DMS 273 (cell line): ENCODE measurements around the gene ZNG1F.
"Not testable (repeated sequence)": the region's sequence is repeated elsewhere in the genome, so short reads cannot be mapped to it uniquely, and the experiment has no call there.

Experiments
- DNase-seq: peaks from one replicate; lab custom pipeline; 2025; ENCODE audit not compliant: unreplicated experiment; lab: John Stamatoyannopoulos, UW

The ZNG1F gene

DNA sequence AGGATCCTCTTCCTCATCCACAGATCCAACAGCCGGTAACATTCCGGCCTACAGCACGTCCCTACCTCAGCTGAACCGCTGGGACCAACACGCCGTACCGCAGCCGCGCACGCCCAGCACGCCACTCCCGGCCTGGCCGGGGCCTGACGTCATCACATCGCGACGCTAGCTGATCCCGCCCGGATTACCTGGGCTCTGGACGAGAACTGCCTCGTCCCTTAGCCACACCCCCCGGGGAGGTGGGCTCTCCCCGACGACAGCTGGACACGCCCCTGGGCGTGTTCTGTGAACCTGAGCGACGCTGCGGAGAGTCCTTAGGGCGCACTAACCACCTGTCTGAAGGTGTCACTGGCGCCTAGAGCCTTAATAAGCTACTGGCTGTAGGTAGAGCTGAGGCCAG is at the start of gene ZNG1F:
TSS of gene ZNG1F (minus strand) at position 101 of the 400 bp plus-strand sequence. CDS start at position 42, 59 bp downstream.
- DNase-seq, result not testable (repeated sequence)

DNA sequence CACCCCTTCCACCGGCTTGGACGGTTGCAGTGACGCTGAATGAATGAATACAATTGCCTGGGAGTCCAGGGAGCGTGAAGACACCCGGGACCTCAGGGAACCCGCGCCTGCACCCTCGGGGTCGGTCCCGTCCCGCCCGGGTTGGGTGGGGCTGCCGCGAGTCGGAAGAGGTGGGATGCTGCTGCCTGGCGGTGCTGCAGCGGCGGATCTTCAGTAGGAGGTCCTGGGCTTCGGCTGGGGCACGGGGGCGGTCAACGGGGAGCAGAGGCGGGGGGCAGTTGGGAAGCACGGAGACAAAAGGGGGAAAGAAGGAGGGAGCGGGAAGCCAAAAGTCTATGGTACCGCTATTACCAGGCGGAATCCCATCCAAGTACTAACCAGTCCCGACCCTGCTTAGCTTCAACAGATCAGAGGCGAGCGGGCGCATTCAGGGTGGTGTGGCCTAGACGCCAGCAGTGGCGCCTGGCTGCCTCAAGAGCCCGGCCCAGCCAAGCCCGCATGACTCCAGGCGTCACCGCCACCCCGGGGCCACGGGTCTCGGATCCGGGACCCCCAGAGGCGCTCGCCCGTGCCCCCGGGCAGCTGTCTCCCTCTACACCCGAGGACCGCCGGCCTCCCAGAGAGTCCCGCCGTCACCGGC is 48.1 kb upstream of the ZNG1F start:
- not testable (repeated sequence) for DNase-seq

GRCh38 chr9:41236486-41237109 is 47.5 kb upstream of the ZNG1F start:
- DNase-seq, result not testable (repeated sequence)

DNA sequence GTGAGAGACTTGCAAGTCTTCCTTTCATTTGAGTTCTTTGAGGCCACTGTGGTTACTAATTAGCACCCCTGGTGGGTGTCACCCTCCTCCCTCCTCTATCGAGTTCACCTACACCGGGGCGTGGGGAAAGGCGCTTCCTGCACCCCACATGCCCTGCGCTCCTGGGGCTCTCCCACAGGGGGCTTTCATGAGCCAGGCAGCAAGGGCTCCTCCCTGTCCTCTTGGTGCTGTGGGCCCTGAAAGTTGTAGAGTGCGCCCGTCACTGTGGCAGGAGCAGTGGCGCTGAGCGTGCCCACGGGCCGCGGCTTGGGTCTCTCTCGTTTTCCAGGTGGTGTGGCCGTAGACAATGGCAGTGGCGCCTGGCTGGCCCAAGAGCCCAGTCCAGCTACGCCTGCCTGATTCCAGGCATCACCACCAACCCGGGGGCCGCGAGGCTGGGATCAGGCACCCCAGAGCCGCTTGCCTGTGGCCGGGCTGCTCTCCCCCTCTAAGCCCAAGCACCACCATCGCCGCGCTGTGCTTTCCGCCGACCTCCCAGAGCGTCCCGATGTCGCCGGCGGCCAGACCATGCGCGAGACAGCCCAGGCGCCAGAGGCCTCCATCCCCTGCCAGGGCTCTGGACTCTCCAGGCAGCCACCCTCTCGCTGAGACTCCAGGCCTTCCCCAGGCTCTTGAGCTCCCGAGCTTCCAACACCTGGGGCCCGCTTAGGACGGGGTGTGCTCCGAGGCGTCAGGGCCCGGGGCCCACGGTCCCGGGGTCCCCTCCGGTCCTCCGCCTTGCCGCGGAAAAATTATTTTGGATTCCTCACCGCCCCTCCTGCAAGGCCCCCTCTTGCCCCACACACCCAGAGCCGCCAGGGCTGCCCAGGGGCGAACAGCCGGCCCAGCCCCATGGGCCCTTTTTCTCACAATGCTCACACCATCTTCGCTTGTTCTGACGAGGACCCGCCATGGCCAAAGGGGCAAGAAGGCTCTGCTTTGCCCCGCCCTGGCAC is 46.0 kb upstream of the ZNG1F start:
- DNase-seq, result not testable (repeated sequence)

DNA sequence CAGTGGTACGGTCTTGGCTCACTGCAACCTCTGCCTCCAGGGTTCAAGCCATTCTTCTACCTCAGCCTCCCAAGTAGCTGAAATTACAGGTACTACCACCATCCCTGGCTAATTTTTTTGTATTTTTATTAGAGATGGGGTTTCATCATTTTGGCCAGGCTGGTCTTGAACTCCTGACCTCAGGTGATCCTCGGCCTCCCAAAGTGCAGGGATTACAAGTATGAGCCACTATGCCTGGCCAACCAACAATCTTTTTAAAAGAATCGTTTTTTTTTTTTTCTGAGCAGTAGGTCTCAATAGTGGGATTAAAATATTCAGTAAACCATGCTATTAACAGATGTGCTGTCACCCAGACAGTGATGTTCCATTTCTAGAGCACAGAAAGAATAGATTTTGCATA is 45.1 kb upstream of the ZNG1F start:
- not testable (repeated sequence) for DNase-seq

DNA sequence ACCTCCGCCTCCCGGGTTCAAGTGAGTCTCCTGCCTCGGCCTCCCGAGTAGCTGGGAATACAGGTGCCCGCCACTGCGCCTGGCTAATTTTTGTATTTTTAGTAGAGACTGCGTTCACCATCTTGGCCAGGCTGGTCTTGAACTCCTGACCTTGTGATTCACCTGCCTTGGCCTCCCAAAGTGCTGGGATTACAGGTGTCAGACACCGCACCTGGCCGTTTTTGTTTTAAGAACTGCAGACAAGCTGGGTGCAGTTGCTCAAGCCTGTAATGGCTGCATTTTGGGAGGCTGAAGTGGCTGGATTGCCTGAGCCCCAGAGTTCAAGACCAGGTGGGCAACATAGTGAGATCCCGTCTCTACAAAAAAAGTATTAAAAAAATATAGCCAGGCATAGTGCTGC is 43.2 kb upstream of the ZNG1F start:
- not testable (repeated sequence) for DNase-seq

DNA sequence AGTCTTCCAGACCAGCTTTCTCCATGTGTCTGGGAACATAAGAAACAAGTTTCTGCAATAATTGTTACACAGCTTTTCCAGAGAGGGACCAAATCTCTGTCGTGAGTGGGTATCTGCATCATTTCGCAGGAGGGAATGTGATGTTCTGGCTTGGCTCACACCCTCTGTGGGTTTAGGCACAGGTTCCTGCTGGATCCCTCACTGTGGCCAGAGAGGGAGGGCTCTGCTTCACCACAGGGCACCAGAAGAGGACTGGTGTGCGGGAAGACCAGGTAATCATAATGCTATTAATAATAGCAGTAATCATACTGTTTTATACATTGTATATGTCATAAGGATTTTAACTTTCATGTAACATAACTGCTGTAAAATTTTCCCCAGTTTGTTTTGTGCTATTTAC is 41.3 kb upstream of the ZNG1F start:
- not testable (repeated sequence) for DNase-seq

DNA sequence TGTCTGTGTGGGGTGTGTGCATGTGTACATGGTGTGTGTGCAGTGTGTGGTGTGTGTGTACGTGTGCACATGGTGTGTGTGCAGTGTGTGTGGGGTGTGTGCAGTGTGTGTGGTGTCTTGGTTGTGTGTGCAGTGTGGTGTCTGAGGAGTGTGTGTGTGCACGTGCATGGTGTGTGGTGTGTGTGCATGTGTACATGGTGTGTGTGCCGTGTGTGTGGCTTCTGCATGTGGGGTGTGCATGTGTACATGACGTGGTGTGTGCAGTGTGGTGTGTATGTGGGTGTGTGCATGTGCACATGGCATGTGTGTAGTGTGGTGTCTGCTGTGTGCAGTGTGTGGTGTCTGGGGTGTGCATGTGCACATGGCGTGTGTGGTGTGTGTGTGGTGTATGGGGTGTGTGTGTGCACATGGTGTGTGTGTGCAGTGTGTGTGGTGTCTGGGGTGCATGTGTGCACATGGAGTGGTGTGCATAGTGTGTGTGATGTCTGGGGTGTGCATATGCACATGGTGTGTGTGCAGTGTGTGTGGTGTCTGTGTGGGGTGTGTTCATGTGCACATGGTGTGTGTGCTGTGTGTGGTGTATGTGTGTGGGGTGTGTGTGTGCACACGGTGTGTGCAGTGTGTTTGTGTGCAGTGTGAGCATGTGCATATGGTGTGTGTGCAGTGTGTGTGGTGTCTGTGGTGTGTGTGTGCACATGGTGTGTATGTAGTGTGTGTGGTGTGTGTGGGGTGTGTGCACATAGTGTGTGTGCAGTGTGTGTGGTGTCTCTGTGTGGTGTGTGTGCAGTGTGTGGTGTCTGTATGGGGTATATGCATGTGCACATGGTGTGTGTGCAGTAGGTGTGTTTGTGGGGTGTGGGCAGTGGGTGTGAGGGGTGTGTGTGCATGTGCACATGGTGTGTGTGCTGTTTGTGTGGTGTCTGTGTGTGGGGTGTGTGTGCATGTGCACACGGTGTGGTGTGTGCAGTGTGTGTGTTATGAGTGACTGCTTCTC is 40.6 kb upstream of the ZNG1F start:
- DNase-seq, result no peak

DNA sequence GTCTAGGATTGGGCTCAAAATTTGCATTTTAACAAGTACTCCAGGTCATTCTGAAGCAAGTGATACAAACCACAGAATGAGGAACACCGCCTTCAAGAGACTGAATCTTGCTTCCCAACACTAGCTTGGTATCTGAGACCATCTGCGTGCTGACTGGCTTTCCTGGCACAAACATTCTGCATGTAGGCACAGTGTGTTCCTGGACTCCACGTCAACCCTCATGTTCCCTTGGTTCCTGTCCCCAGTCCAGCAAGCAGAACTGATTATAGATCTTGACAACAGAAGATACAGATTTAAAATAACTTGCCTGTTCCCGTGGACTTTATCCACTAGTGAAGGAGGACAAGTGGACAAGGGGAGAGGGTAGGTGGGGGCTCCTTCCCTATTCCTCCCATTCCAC is 30.7 kb upstream of the ZNG1F start:
- not testable (repeated sequence) for DNase-seq

DNA sequence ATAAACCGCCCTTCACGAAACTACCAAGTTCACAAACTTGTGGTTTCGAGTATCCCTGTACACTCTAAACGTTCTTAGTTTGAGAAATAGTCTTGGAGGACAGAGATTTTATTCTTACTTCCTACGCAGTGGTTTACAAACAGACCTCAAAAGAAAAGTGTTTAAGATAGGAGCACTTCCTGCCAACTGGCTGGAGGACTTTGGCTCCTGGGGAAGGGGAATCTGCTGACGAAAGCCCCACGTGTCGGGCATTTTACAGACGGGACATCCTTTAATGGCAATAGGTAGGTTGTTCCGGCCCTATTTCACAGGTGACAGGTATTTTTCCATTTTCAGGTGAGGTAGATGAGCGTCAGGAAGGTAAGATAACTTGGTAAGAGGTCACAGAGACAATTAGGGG is 678 bp downstream of the ZNG1F start:
- not testable (repeated sequence) for DNase-seq

DNA sequence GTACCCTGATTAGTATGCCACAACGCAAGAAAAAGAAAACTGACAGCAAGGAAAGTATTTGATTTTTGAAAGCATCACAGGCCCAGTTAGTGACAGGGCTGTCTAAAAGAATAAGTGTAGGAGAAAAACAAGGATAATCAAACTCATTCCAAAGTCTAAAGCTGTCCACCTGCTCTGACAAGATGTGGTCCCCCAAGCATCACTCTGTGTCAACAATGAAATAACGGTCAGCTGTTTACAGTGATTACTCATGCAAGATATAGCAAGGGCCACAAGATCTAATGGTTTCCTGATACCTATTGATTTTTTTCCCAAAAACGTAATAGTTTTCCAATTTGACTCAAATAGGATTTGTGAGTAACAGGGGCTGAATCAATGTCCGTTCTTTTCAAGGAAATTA is 14.1 kb downstream of the ZNG1F start:
- DNase-seq, result not testable (repeated sequence)

- not testable (repeated sequence) for DNase-seq
These were observed 39.0 kb downstream of the ZNG1F start for GRCh38 chr9:41150116-41150515.

DNA sequence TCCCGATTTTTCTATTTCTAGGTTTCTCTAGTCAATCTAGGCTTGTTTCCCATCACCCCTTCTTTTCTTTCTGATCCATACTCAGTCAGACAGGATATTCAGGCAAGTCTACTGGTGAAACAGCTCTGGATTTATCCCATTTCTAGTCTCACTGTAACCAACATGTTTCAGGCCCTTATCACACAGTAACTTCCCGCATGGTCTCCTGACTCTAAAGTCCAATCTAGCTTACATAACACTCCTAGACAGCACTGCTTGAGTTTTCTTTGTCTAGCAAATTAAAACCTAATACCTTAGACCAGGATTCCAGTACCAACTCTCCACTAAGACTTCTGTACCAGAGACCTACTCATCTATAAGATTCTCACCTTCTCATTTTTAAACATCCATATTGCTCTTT is 47.2 kb downstream of the ZNG1F start:
- DNase-seq, result not testable (repeated sequence)

GRCh38 chr9:41128581-41128980 is 60.5 kb downstream of the ZNG1F start, which contains the start of gene FOXD4L6:
TSS of gene FOXD4L6 (minus strand) at chr9:41128681. CDS start at chr9:41128383, 298 bp downstream.
- not testable (repeated sequence) for DNase-seq

DNA sequence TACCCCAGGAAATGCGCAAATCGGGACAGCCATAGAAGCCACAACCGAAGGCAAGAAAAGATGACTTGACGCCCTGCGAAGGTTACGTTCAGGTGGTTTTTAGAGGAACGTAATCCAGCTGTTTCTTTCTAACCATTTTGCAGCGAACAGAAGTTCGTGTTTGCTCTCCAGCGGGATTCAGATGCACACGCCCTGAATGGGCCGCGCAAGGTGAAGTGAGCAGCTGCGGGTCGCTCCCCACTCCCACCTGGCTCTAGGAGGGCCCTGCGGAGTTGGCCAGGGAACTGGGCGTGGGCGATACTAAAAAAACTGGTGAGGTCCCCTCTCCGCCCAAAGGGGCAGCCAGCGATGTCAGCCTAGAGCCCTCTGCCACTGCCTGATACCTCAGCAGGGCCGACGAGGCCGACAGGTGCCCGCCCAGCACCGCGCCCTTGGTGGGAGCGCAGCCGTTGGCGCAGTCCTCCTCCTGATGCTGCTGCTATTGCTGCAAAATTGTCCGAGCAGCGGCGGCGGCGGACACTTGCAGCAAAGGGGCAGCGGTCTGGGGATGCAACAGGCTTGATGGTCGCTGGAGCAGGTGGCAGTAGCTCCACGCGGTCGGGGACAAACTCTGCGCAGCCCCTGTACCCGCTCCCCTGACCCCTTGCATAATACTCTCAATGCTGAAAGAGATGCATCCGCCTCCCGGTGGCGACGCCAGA is 62.2 kb downstream of the ZNG1F start:
- DNase-seq, result not testable (repeated sequence)

DNA sequence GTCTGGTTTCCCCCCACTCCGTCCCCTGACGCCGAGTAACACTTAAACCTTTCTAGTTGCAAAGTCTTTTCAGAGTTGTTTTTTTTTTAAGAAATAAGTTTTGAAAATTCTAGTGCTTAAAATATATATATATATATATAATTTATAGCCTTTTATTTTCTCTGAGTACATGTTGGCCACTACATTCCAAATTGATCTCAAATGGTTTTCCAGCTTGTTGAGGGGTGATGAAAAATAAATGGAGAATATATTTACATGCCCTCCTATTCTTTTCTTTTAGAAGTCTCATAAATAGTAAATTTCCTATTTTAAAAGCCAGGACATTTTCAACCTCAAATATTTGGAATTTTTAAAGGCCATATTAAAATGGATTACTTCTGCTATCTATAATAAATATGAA is 63.2 kb downstream of the ZNG1F start:
- not testable (repeated sequence) for DNase-seq

GRCh38 chr9:41125109-41125658 is 63.9 kb downstream of the ZNG1F start:
- DNase-seq, result not testable (repeated sequence)

GRCh38 chr9:41124250-41125108 is 64.6 kb downstream of the ZNG1F start:
- DNase-seq, result not testable (repeated sequence)
